Measurements from ENCODE around the gene CELSR1.

GRCh38 chr22:46521994-46522393, 15.4 kb downstream of the CELSR1 start:
- TF ChIP-seq TAF1 (IDR thresholded peaks at IDR 0.05; ENCODE audit: borderline replicate concordance, low read depth, low read length) (no peak), POLR2A (IDR thresholded peaks at IDR 0.05; ENCODE audit: low read depth, low read length) (no peak)

All from GM12892 (cell line).